Measurements from ENCODE around the gene CFAP46.
"Not testable (repeated sequence)": the region's sequence is repeated elsewhere in the genome, so short reads cannot be mapped to it uniquely, and the experiment has no call there.

CFAP46 gene

DNA sequence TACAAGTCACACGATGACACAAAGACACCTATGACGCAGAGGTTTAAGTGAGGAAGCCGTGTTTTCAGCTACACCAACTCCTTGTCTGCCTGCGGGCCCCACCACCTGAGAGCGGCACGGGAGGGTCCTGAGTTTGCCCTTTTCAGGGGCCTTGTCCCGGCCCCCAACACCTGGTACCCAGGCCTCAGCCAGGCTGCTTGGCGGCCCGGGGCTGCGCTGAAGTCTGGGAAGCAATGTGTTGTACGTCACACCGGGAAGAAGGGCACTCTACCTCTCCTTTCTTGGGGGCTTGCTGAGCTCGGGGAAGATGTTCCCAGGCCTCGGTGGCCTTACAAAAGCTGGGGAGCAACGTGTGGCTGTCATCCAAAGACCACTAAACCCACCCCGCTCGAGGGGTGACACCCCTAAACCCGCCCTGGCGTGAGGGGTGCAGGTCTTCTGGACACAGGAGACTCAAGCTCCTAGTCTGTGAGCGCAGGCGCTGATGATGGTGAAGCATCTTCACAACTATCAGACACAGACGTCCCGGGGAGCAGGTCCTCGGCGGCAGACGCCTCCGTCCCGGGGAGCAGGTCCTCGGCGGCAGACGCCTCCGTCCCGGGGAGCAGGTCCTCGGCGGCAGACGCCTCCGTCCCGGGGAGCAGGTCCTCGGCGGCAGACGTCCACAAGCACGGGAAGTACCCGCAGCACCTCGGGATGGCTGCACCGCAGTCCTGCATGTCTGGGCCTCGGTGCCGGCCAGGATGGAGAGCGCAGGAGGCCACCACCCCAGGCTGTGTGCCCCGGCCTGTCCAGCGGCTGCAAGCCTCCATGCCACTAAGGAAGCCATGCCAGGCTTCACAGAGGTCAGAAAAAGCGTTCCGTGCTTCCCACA lies 15.4 kb downstream of the CFAP46 start:
- no peak for DNase-seq (ENCODE audit: low spot score)

- DNase-seq (ENCODE audit: low spot score) = no peak
These were observed 16.3 kb downstream of the CFAP46 start for GRCh38 chr10:132926070-132926469.

DNA sequence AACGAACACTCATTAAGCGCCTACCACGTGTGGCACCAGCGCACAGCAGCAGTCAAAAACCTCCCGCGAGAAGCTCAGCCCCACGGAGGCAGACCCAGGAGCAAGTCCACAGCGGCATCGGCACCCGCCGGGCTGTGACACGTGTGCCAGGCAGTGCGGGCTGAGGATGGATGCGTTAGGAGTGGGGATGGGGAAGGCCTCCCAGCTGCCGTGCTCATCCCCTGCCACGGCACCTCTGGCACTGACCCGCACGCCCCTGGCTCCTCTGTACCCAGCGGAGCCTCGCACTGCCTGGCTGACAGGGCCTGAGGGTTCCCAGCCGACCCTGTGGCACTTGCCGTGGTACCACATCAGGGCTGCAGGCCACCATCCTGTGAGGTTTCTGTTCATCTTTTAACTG lies 16.8 kb downstream of the CFAP46 start:
- DNase-seq (ENCODE audit: low spot score) = no peak

DNA sequence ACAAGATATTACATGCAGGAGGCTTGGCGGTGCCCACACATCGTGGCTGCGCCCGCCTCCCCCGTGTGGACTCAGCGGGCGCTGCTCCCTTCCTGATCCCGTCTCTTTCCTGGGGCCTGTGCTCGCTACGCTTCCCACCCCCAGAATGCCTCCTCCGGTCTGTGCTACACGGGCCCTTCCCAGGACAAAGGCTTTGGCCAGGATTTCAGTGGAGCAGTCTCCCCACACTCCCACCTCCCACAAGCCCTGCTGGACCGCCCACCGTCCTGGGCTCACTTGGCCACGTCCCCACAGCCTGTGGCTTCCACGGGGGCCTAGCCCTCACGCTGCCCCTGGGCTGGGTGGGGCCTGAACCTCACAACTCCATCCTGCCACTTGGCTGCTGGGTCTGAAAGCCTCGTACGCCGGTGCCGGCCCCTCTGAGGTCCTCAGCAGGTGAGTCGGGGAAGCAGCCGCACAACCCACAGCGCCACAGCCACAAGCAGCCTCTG lies 17.3 kb downstream of the CFAP46 start:
- no peak for DNase-seq (ENCODE audit: low spot score)

DNA sequence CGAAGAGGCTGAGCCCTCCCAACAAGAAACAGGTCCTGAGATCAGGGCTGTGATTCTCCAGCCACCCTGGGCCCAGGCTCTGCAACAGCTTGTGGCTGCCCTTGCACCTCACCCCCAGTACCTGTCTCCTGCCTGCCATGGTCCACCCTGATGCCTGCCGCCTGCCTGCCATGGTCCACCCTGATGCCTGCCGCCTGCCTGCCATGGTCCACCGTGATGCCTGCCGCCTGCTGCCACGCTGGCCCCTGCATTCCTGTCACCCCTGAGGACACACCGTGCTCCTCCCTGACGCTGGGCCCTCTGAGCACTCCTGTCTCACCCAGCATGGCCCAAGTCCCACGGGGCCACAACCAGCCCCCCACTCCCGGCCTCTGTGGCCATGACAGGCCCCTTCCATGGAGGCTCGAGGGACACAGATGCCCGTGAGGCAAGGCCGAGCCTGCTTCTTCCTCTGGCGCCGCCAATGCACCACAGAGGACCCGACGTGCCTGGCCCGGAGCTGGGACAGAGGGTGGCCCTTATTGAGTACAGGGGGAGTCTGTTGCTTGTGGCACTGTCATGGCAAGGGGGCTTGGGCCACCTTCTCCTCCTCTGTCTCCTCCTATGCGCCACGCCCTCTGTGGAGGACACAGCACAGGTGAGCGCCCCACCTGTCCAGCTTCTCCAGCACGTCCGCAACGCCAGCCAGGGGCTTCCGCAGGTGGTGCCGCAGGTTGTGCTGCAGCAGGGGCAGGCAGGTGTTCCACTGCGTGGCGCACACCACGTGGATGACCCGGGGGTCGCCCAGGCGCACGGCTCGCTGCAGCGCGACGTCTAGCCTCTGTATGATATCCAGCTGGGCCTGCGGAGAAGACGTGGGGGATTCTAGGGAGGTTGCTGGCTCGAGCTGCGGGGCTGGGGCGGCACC lies 18.1 kb downstream of the CFAP46 start:
- DNase-seq (ENCODE audit: low spot score) = no peak

- not testable (repeated sequence) for DNase-seq (ENCODE audit: low spot score)
These were observed 19.0 kb downstream of the CFAP46 start for GRCh38 chr10:132923384-132923783.

GRCh38 chr10:132922872-132923271 lies 19.5 kb downstream of the CFAP46 start:
- no peak for DNase-seq (ENCODE audit: low spot score)

GRCh38 chr10:132921818-132922807 lies 20.3 kb downstream of the CFAP46 start:
- no peak for DNase-seq (ENCODE audit: low spot score)

GRCh38 chr10:132921086-132921485 lies 21.3 kb downstream of the CFAP46 start:
- DNase-seq (ENCODE audit: low spot score) = no peak

DNA sequence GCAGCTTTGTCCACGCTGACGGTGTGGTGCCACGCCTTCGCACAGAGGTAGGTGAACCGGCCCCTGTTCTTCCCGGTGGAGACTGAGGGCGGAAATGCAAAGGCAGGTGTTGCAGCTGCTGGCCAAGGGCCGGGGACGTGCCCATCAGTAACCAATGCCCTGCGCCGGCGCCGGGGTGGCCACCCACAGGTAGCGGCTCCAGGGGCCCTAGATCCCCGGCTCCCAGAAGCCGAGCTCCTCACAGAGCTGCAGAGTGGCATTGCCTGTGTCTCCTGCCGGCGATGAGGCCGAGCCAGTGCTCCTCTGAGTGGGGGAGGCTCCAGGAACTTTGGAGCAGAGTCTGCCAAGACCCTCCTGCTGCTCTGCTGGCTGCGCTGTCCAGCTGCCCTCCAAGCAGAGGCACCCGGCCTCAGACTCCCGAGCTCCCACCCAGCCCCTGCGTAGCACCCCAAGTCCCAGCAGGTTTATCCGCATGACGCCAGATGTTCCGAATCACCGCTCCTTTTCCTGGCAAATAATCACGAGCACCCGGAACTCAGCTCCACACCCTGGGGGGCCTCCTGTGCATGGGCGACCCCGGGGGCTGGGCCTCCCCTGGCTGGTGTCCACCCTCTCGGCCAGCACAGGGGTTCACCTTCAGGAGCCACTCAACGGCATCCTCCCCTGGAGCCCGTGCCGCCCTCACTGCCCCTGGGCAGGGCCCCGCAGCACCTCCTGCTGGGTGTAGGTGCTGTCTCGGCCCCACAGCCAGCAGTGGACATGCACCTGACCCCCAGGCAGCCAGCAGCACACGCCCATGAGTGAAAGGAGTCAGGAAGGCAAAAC lies 22.1 kb downstream of the CFAP46 start:
- DNase-seq (ENCODE audit: low spot score) = no peak

GRCh38 chr10:132919374-132920100 lies 22.8 kb downstream of the CFAP46 start:
- DNase-seq (ENCODE audit: low spot score) = no peak

DNA sequence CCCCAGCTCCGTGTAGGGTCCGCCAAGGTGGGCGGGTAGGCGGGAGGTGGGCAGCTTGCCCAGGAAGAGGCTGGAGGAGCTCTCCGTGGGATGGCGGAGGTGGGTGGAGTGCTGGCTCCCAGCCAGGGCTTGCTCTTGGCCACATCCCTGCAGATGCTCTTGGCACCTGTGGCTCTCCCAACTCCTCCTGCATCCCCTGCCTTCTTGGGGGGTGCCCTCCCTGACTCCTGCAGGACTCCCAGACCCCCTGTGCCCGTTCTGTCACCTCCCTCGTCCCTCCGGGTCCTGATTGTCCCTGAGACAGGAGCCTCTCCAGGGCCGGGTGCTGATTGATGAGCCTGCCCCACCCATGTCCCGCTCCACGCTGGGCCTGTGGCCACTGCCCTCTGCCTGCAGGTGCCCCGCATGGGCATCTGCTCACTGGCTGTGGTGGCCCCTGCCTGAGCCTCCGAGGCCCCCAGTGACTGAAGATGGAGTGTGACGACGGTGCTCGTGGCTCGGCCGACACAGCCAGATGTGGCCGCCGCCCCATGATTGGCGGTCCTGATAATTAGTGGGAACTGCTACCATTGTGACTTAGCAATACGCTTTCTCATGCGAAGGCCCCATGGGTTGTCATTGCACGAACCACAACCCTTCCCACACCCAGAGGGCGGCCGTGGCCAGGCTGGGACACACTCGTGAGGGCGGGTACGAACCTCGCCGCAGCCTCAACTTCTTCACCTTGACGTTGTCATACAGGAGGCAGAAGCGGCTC lies 23.6 kb downstream of the CFAP46 start:
- no peak for DNase-seq (ENCODE audit: low spot score)

- DNase-seq (ENCODE audit: low spot score) = no peak
These were observed 24.1 kb downstream of the CFAP46 start for GRCh38 chr10:132918264-132918616.

DNA sequence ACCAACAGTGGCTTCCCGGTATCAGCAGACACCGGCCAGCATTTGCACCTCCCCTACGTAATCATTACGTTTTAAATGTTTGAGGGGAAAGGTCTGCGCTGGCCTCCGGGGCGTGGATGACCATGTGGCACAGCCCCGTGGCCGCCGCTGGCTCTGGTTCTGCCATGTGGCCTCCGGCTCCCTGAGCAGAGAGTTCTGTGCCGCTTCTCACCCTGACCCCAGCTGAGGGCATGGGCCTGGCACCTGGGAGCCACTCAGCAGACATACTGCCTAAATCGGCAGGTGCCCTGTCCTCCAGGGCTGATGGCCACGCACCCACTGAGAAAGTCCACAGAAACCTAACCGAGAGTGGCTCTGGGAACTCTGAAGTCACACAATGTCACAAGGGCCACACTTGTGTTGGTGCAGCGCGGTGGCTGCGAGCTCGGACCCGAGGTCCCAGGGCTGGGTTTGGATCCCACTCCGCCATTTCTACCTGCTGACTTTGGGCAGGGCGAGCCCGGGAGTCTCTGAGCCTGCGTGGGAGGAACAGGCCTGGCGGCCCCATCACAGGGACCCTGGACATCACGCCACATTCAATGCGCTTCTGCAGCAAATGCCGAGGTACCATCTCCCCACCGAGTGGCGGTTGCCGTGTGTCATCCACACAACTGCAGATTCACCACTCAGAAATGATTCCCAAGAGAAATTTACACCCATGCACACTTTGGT lies 25.3 kb downstream of the CFAP46 start:
- no peak for DNase-seq (ENCODE audit: low spot score)

GRCh38 chr10:132916421-132916841 lies 25.9 kb downstream of the CFAP46 start:
- no peak for DNase-seq (ENCODE audit: low spot score)

DNA sequence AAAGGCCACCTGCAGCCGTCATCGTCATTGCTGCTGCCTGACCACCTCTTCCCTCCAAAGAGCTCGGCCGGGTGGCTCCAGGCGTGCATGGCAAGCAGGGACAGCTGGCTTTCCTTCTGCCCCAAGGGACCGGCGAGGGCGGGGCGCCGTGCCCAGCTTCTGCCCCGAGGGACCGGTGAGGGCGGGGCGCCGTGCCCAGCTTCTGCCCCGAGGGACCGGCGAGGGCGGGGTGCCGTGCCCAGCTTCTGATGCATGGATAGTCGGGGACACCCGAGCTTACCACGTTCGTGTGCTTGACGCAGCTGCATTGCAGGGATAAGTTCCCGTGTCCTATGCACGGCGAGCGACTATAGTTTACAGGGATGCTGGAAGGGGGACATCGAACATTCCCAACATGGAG lies 27.0 kb downstream of the CFAP46 start:
- DNase-seq (ENCODE audit: low spot score) = no peak

DNA sequence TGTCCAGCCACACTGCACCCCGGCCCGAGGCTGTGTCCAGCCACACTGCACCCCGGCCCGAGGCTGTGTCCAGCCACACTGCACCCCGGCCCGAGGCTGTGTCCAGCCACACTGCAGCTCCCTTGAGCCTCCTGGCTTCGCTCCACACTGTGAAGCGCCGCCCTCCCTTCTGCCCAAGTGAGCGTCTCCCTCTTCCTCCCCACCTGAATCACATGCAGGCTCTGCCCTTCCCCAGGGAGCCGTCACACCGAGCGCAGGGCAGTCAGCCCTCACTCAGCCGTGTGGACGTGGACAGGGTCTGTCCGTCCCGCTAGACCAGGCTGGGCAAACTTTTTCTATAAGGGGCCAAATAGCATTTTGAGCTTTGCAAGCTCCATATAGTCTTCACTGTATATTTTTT lies 27.6 kb downstream of the CFAP46 start:
- no peak for DNase-seq (ENCODE audit: low spot score)

DNA sequence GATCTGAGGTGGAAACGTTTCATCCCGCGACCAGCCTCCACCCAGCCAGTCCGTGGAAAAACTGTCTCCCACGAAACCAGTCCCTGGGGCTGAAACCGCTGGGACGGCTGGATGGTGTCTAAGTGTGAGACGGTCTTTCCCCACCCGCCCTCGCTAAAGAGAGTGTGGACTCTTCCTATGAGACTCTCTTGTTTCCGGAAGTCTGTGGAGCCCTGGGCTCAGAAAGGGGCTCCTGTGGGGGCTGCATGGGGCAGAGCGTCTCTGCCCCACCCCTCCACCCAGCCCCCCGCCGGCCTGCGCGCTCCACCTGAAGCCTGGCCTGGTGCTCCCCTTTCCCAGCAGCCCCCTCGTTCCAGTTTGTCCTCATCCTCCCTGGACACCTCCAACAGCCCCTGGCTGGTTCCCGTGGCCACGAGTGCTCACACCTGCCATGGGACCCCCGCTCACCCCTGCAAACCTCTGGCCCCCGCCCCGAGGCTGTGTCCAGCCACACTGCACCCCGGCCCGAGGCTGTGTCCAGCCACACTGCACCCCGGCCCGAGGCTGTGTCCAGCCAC lies 28.7 kb downstream of the CFAP46 start:
- DNase-seq (ENCODE audit: low spot score) = no peak
